DMS153 treated with DMSO at 0.1 percent for 48 hours (cell line): ENCODE measurements around the gene PRKAR1A.

ENCODE experiments used
- DNase-seq: peaks from one replicate; lab custom pipeline; 2025; ENCODE audit not compliant: unreplicated experiment; lab: John Stamatoyannopoulos, UW

Gene PRKAR1A

GRCh38 chr17:68541816-68542215 lies 29.6 kb downstream of the PRKAR1A start:
- no peak for DNase-seq

- no peak for DNase-seq
Measured at GRCh38 chr17:68542698-68543463, 30.7 kb downstream of the PRKAR1A start.

GRCh38 chr17:68544111-68544915 lies 32.1 kb downstream of the PRKAR1A start:
- no peak for DNase-seq

- no peak for DNase-seq
Measured at GRCh38 chr17:68556551-68556950, 44.3 kb downstream of the PRKAR1A start.

GRCh38 chr17:68559316-68559715 lies 47.1 kb downstream of the PRKAR1A start:
- DNase-seq = no peak

- DNase-seq = no peak
Measured at GRCh38 chr17:68560966-68561720, 48.9 kb downstream of the PRKAR1A start.

- no peak for DNase-seq
Measured at GRCh38 chr17:68562736-68563135, 50.5 kb downstream of the PRKAR1A start.

GRCh38 chr17:68564415-68565111 lies 52.3 kb downstream of the PRKAR1A start:
- DNase-seq = no peak

- DNase-seq = no peak
Measured at GRCh38 chr17:68565661-68566441, 53.6 kb downstream of the PRKAR1A start.

- DNase-seq = no peak
Measured at GRCh38 chr17:68566442-68566738, 54.2 kb downstream of the PRKAR1A start.

GRCh38 chr17:68567035-68567434 lies 54.8 kb downstream of the PRKAR1A start:
- DNase-seq = no peak

- DNase-seq = no peak
Measured at GRCh38 chr17:68567581-68567980, 55.4 kb downstream of the PRKAR1A start.

- no peak for DNase-seq
Measured at GRCh38 chr17:68568581-68568980, 56.4 kb downstream of the PRKAR1A start.

- DNase-seq = no peak
Measured at GRCh38 chr17:68569346-68569745, 57.1 kb downstream of the PRKAR1A start.

GRCh38 chr17:68570526-68570925 lies 58.3 kb downstream of the PRKAR1A start:
- DNase-seq = no peak

- DNase-seq = no peak
Measured at GRCh38 chr17:68572138-68572842, 60.1 kb downstream of the PRKAR1A start.

GRCh38 chr17:68573338-68573737 lies 61.1 kb downstream of the PRKAR1A start:
- no peak for DNase-seq

GRCh38 chr17:68576137-68576536 lies 63.9 kb downstream of the PRKAR1A start:
- DNase-seq = no peak

- no peak for DNase-seq
Measured at GRCh38 chr17:68576811-68577496, 64.7 kb downstream of the PRKAR1A start.
